ENCODE data around the gene PHIP. TPM values are rescaled to one million over a fixed set of nuclear protein-coding genes. Genes with fewer than 3 reads are reported as not detected.

PHIP gene
- total RNA-seq, 1 donor from 2014 or later, result 29.6 TPM

GRCh38 chr6:79062708-79063107, 15.3 kb downstream of the PHIP start:
- H3K4me1 ChIP-seq (ENCODE audit: insufficient read depth, low read length), result no peaks in the 10 kb centered on the region
- H3K4me3 Mint-ChIP-seq (ENCODE audit: unreplicated experiment), result no peak overlapping the region
- H3K4me1 Mint-ChIP-seq (ENCODE audit: low read depth, unreplicated experiment), result peaks cover 2% of the 10 kb centered on the region
- H3K27ac Mint-ChIP-seq (ENCODE audit: unreplicated experiment), result no peak overlapping the region
- H3K79me2 ChIP-seq (ENCODE audit: insufficient read depth, low read length), result peaks cover 52% of the 10 kb centered on the region
- H2AFZ ChIP-seq (ENCODE audit: low read depth, low read length), result no peak overlapping the region
- no peak overlapping the region for H3K9ac ChIP-seq (ENCODE audit: low read length)
- no peaks in the 10 kb centered on the region for H3K27me3 Mint-ChIP-seq (ENCODE audit: low read depth, unreplicated experiment)
- no peaks in the 10 kb centered on the region for H3K9me3 ChIP-seq (ENCODE audit: insufficient read depth, low read depth, low read length)
- DNase-seq (ENCODE audit: low read depth) (no peak), FAIRE-seq (no peak)
- peaks cover 10% of the 10 kb centered on the region for H3K36me3 ChIP-seq (ENCODE audit: insufficient read depth, low read length)
- no peak overlapping the region for H3K27ac ChIP-seq (ENCODE audit: low read depth, low read length)
- no peak overlapping the region for H3K4me2 ChIP-seq (ENCODE audit: low read length)
- H3K9me3 Mint-ChIP-seq (ENCODE audit: unreplicated experiment), result no peaks in the 10 kb centered on the region
- H3K27me3 ChIP-seq (ENCODE audit: insufficient read depth, low read length), result no peaks in the 10 kb centered on the region
- TF ChIP-seq EZH2 (IDR thresholded peaks at IDR 0.05; ENCODE audit: insufficient read depth, low read length) (no peak), CTCF (IDR thresholded peaks at IDR 0.05; ENCODE audit: insufficient read depth, low read depth, low read length) (no peak)
- H3K36me3 Mint-ChIP-seq (ENCODE audit: low read depth, unreplicated experiment), result no peaks in the 10 kb centered on the region
- H3K4me3 ChIP-seq (ENCODE audit: insufficient read depth, low read depth, low read length), result no peak overlapping the region
- H4K20me1 ChIP-seq (ENCODE audit: insufficient read depth, low read length), result peaks cover 13% of the 10 kb centered on the region

- FAIRE-seq, result no peak
Measured at GRCh38 chr6:79057746-79058145, 20.3 kb downstream of the PHIP start.

More at GRCh38 chr6:79057746-79058145, 20.3 kb downstream of the PHIP start:
- no peak overlapping the region for H3K4me3 ChIP-seq (ENCODE audit: insufficient read depth, low read depth, low read length)
- peaks cover 16% of the 10 kb centered on the region for H3K36me3 ChIP-seq (ENCODE audit: insufficient read depth, low read length)
- H3K79me2 ChIP-seq (ENCODE audit: insufficient read depth, low read length), result peaks cover 27% of the 10 kb centered on the region
- no peak for TF ChIP-seq EZH2 (IDR thresholded peaks at IDR 0.05; ENCODE audit: insufficient read depth, low read length)
- TF ChIP-seq CTCF (IDR thresholded peaks at IDR 0.05; ENCODE audit: insufficient read depth, low read depth, low read length), result no peak
- no peak overlapping the region for H3K27ac Mint-ChIP-seq (ENCODE audit: unreplicated experiment)
- peaks cover 5% of the 10 kb centered on the region for H3K36me3 Mint-ChIP-seq (ENCODE audit: low read depth, unreplicated experiment)
- no peaks in the 10 kb centered on the region for H3K9me3 ChIP-seq (ENCODE audit: insufficient read depth, low read depth, low read length)
- H3K4me1 ChIP-seq (ENCODE audit: insufficient read depth, low read length), result no peaks in the 10 kb centered on the region
- no peaks in the 10 kb centered on the region for H3K27me3 ChIP-seq (ENCODE audit: insufficient read depth, low read length)
- H3K4me1 Mint-ChIP-seq (ENCODE audit: low read depth, unreplicated experiment), result no peaks in the 10 kb centered on the region
- peaks cover 5% of the 10 kb centered on the region for H4K20me1 ChIP-seq (ENCODE audit: insufficient read depth, low read length)
- no peak overlapping the region for H3K27ac ChIP-seq (ENCODE audit: low read depth, low read length)
- H3K27me3 Mint-ChIP-seq (ENCODE audit: low read depth, unreplicated experiment), result no peaks in the 10 kb centered on the region
- H3K4me2 ChIP-seq (ENCODE audit: low read length), result no peak overlapping the region
- H3K9me3 Mint-ChIP-seq (ENCODE audit: unreplicated experiment), result no peaks in the 10 kb centered on the region
- no peak overlapping the region for H3K9ac ChIP-seq (ENCODE audit: low read length)
- H2AFZ ChIP-seq (ENCODE audit: low read depth, low read length), result no peak overlapping the region
- DNase-seq (ENCODE audit: low read depth), result no peak
- H3K4me3 Mint-ChIP-seq (ENCODE audit: unreplicated experiment), result no peak overlapping the region

Measured in astrocyte (in vitro differentiated cells and primary cell).